HL-60 (cell line): Measurements from ENCODE around the gene PPEF1.

ENCODE experiments used
- GABPA ChIP-seq: IDR thresholded peaks from 2 replicates; pipeline ENCODE4 v1.6.1; 2012; ENCODE audit warnings: low read depth
- POLR2AphosphoS5 ChIP-seq: IDR thresholded peaks from 2 replicates; pipeline ENCODE4 v1.6.1; 2012; ENCODE audit warnings: low read depth
- SPI1 ChIP-seq: IDR thresholded peaks from 2 replicates; pipeline ENCODE4 v1.6.1; 2012; ENCODE audit warnings: low read depth, mild to moderate bottlenecking, borderline replicate concordance
- TF ChIP-seq, protein P1 (sequence below): IDR thresholded peaks from one replicate; pipeline ENCODE4 v1.5.1; 2011; ENCODE audit warnings: low read length, control low read depth, inconsistent platforms; ENCODE audit not compliant: insufficient read depth

DNA sequence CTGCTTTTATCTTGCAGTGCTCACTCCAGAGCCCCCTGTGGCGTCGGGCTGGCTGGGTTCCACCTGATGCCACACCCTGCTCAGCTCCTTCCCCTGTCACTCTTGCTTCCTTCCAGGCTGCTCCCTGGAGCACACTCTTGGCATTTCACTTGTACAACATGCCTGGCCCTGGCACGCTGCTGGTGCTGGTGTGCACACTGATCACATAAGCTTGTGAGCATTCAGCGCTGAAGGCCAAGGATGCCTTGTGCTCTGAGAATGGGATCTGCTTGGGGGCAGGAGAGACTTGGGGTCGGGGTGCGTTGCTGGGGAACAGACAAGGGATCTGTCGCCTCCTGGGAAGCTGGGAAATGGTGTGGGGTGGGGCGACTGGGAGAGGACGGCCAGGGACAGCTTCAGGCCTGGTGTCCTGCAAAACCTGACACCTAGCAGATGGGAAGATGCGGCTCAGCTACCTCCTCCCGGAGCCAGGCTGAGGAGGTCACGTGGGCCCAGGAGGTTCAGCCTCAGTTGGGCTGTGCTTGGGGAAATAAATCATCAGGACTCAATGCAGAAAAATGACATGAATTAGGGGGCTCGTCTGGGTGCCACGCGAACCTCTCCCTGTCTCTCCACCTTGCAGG lies 167.9 kb downstream of the PPEF1 start:
- TF ChIP-seq, protein P1, sequence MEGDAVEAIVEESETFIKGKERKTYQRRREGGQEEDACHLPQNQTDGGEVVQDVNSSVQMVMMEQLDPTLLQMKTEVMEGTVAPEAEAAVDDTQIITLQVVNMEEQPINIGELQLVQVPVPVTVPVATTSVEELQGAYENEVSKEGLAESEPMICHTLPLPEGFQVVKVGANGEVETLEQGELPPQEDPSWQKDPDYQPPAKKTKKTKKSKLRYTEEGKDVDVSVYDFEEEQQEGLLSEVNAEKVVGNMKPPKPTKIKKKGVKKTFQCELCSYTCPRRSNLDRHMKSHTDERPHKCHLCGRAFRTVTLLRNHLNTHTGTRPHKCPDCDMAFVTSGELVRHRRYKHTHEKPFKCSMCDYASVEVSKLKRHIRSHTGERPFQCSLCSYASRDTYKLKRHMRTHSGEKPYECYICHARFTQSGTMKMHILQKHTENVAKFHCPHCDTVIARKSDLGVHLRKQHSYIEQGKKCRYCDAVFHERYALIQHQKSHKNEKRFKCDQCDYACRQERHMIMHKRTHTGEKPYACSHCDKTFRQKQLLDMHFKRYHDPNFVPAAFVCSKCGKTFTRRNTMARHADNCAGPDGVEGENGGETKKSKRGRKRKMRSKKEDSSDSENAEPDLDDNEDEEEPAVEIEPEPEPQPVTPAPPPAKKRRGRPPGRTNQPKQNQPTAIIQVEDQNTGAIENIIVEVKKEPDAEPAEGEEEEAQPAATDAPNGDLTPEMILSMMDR, result no peak
- TF ChIP-seq GABPA (no peak), SPI1 (no peak), POLR2AphosphoS5 (no peak)
